Stimulated activated CD8-positive, alpha-beta memory T cell treated with anti-CD3 and anti-CD28 coated beads, Interleukin-7, amount 100 ng/mL, for 24 hours (primary cell): ENCODE data around the gene MANEAL.

Experiments used
- DNase-seq: peaks from one replicate; pipeline ENCODE4 v3.0.0-alpha.2; 2020; ENCODE audit warnings: low read depth

MANEAL gene

DNA sequence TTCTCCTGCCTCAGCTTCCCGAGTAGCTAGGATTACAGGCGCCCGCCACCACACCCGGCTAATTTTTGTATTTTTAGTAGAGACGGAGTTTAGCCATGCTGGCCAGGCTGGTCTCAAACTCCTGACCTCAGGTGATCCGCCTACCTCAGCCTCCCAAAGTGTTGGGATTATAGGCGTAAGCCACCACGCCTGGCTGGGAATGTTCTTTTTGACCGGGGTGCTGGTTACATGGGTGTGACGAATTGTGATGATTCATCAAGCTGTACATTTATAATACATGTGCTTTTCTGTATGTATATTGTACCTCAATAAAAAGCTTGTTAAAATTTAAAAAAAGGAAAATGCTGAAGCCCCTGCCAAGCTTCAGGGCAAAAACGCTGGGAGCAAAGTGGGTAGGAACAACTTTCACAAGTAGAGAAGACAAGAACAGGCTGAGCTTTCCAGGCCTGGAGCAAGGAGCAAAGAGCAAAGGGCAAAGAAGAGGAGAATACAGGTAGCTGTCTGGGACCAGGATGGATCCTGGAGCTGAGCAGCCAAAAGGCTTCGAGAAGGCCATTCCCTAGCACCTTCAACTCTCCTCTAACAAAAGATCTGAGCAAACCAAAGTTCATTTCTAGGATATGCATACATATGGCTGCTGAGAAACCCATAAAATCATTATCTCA lies 34.9 kb downstream of the MANEAL start:
- DNase-seq: no peak

DNA sequence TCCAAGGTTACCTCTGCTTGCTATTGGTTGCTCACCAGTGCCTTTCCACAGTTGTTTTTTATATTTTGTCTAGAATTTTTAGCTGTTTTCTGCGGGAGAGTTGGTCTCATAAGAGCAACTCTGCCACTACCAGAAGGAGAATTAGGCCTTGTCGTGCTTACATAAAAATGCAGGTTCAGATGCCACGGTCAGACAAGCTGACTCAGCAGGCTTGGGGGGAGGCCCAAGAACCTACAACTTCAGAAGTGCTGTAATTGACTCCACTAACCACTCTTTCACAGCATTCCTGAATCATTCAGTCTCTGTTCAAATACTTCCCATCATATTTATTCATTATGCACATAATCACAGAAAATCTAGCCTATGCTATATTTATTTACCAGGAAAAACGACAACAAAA lies 37.5 kb downstream of the MANEAL start:
- DNase-seq: no peak

DNA sequence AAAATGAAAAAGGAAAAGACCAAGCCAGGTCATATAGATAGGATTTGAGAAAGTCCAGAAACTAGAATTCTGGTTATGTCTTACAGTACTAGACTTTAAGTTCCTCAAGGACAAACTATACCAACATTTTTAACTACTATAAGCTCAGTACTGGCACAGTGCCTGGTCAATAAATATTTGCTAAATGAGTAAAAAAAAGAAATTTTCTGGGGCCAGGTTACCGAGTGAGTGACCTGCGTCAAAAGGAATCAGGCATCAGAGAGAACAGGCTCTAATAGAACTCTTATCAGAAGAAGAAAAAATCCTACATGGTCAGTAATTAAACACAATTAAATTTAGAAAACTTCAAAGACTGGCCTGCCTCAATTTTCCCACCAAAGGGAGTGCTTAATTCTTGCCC lies 38.2 kb downstream of the MANEAL start:
- no peak for DNase-seq

GRCh38 chr1:37836788-37837187 lies 43.1 kb downstream of the MANEAL start:
- no peak for DNase-seq

- no peak for DNase-seq
Observed at GRCh38 chr1:37839676-37840075, 46.0 kb downstream of the MANEAL start.

- no peak for DNase-seq
Observed at GRCh38 chr1:37840711-37841110, 47.1 kb downstream of the MANEAL start.

DNA sequence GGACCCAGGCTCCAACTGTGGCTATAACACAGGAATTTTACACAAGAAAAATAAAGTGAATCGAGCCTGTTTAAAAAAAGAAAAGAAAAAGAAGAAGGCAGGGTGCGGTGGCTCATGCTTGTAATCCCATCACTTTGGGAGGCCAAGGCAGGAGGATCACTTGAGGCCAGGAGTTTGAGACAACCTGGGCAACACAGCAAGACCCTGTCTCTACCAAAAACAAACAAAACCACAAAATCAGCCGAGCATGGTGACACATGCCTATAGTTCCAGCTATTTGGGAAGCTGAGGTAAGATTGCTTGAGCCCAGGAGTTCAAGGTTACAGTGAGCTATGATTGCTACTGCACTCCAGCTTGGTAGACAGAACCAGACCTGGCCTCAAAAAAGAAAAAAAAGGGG lies 48.0 kb downstream of the MANEAL start:
- no peak for DNase-seq

DNA sequence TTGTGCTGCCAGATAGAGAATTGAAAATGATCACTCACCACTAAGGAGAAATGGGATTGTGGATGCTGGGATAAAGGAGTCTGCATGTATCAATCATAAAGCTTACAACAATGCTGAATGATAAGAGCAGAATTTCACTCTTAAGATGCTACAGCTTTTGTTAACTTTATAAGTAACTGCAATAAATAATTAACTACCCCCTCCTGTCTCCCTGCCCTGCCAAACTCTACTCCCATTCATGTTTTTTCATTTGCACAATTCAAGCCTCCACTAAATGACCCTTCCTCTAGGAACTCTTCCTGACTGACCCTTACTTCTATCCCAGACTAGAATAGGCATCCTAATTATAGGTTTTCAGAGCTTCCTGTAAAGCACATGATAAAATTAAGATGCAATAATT lies 50.9 kb downstream of the MANEAL start:
- no peak for DNase-seq

- DNase-seq: no peak
Observed at GRCh38 chr1:37845049-37845646, 51.5 kb downstream of the MANEAL start.

- no peak for DNase-seq
Observed at GRCh38 chr1:37845786-37846185, 52.1 kb downstream of the MANEAL start.

DNA sequence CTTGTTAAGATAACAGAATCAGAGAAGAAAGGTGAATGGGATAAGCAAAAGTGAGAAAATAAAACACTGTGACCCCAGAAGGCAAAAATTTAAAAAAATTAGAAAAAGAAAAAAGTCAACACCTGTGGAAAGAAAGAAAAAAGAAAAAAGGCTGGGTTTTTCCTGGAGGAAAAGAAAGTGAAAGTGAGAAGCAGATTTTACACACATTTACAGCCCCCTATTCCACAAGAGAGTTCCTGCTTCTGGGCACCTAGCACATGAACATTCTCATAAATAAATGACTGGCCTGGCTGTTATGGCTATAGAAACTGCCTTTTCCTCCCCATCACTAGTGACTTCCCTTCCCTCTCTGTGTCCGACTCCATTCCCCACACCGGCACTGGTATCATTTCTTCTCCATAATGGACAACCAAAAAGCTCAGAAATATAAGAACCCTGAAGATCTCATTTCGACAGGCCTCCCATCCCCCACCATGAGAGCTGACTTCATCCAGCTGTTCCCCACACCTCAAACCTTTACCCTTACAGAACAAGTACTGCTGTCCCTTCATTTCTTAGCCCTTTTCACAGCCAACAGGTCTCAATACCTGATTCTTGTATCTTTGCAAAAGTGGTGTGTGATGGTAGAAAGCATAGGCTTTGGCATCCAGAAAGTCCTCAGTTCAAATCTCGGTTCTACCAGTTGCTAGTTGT lies 53.1 kb downstream of the MANEAL start:
- DNase-seq: no peak

DNA sequence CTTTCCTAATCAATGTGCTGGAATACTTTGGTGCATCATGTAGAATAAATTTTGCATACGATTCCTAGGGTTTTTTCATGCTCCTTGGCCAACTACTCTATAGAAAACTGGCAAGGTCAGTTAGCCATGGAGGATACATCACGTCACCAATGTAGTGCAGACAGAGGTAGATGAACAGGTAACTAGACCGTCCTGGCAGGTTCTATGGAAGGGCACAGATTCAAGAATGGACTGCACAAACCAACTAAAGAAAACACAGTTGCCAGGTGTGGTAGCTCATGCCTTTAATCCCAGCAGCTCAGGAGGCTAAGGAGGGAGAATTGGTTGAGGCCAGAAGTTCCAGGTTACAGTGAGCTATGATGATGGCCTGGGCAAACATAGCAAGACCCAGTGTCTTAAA lies 55.8 kb downstream of the MANEAL start:
- no peak for DNase-seq

DNA sequence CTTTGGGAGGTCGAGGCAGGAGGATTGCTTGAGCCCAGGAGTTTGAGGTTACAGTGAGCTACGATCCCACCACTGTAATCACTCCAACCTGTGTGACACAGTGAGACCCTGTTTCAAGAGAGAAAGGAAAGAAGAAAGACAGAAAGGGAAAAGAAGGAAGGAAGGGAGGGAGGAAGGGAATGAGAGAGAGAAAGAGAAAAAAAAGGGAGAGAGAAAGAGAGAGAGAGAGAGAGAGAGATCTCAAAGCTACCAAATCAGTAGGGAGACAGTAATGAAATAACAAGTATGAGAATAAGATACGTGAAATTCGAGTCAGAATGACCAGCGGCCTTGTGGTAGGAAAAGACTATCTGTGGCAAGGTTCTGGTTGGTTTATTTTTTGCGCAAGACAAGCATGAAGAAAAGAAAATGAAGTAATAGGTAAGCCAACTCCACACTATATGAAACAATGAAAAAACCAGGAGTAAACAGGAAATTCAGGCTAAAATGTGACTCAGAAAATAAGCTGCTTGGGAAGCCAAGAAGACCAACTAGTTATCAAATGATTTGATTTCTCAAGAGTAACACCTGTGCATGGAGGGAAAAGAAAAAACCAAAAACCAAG lies 56.8 kb downstream of the MANEAL start:
- no peak for DNase-seq
